Thymus (tissue), 11 donors: ENCODE results near the gene OR5AN1. TPM values are rescaled to one million over a fixed set of nuclear protein-coding genes. Genes with fewer than 3 reads are reported as not detected.

Experiments
- DNase-seq, 9 donors: peaks; one replicate each; pipeline ENCODE4 v3.0.0-alpha.2; 2013; ENCODE audit warnings: low spot score in 9 of 9, low read depth in 6 of 9, missing footprints in 1 of 9
- H3K27ac ChIP-seq, 2 donors: one replicate each; pipeline ENCODE4 v1.5.1; 2013; ENCODE audit warnings: control low read depth in 1 of 2, low read depth in 1 of 2, low read length in 1 of 2, mild to moderate bottlenecking in 1 of 2, moderate library complexity in 1 of 2
- H3K27me3 ChIP-seq, 2 donors: one replicate each; pipeline ENCODE4 v1.5.1; 2013; ENCODE audit warnings: low read length in 1 of 2; ENCODE audit not compliant: control insufficient read depth in 2 of 2, insufficient read depth in 1 of 2
- H3K36me3 ChIP-seq, 2 donors: one replicate each; pipeline ENCODE4 v1.5.1; 2013; ENCODE audit warnings: low read length in 1 of 2, mild to moderate bottlenecking in 1 of 2, moderate library complexity in 1 of 2; ENCODE audit not compliant: control insufficient read depth in 2 of 2, insufficient read depth in 2 of 2
- H3K4me1 ChIP-seq, 2 donors: one replicate each; pipeline ENCODE4 v1.5.1; 2013; ENCODE audit warnings: low read length in 2 of 2; ENCODE audit not compliant: control insufficient read depth in 2 of 2, insufficient read depth in 2 of 2
- H3K4me3 ChIP-seq, 2 donors: one replicate each; pipeline ENCODE4 v1.5.1; 2013; ENCODE audit warnings: low read length in 2 of 2, control low read depth in 1 of 2, mild to moderate bottlenecking in 1 of 2
- H3K9me3 ChIP-seq, 2 donors: one replicate each; pipeline ENCODE4 v1.5.1; 2013; ENCODE audit warnings: low read length in 1 of 2, mild to moderate bottlenecking in 1 of 2; ENCODE audit not compliant: control insufficient read depth in 2 of 2, insufficient read depth in 1 of 2
- WGBS: extraction: QIAGEN DNeasy Blood & Tissue Kit; methylation state at CpG from one replicate; pipeline ENCODE4 v1.1.7; 2013; 5-methylcytosine and 5-hydroxymethylcytosine counted together
- polyA plus RNA-seq: library from polyadenylated mRNA; stranded (reverse); fragments of 200-250 nt; gene quantifications from one replicate; pipeline ENCODE4 v1.2.3, GENCODE V29; 2013
- total RNA-seq: library from RNA; stranded (reverse); fragments of 120-200 nt; gene quantifications from one replicate; pipeline ENCODE4 v1.2.4, GENCODE V29; 2013
- donor health status: healthy.

OR5AN1 gene
- total and polyA plus RNA-seq, 2 donors: under 0.01 TPM; not detected in 1

DNA sequence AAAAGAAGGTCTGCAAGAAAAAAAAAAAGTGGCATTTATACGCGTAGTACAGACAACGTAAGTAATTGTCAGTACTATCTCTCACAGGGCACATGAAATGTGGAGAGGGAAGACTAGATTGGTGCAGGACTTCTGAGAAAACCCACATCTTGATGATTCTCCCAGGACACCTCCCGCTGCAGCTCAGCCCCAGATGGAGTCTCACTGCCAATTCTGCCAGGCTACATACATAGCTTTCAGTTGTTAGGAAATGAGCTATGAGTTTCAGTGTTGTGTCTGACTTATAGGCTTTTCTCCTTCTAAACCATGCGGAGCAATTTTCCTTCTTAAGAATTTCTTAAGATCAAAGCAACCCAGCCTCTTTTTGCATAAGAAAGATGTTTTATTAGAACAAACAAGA lies 57.9 kb downstream of the OR5AN1 start:
- Histone ChIP-seq H3K4me1 (peaks cover 5 to 7% of the 10 kb centered on the region in 2 donors), H3K27me3 (no peaks in the 10 kb centered on the region), H3K27ac (no peak overlapping the region), H3K36me3 (no peaks in the 10 kb centered on the region), H3K9me3 (no peaks in the 10 kb centered on the region), H3K4me3 (no peak overlapping the region)
- 25% methylated on average over 5 of the region's 5 CpGs for WGBS
- DNase-seq: no peak

DNA sequence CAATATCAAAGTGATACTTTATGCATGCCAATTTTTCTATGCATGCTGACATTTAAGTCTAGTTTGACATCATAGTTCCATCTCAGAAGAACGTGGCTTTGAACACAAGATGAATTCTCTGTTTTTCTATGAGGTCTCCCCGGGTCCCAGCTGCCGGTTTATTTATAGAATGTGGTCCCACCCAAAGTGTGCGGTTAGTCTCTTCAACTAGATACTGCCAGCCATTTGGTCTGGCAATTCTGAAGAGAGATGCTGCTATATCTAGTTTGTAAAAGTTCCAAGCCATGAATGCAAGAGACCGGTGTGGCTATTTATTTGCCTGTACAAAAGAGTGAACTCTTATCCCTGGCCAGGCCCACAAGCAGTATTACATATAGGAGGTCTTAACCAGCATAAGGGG lies 58.3 kb downstream of the OR5AN1 start:
- 8% methylated on average over 5 of the region's 5 CpGs for WGBS
- no peak overlapping the region for H3K27ac ChIP-seq
- H3K4me3 ChIP-seq: no peak overlapping the region
- no peaks in the 10 kb centered on the region for H3K36me3 ChIP-seq
- DNase-seq: peak; percentile 4 to 70 (median 13)
- no peaks in the 10 kb centered on the region for H3K9me3 ChIP-seq
- H3K4me1 ChIP-seq: peaks cover 5 to 7% of the 10 kb centered on the region in 2 donors
- no peaks in the 10 kb centered on the region for H3K27me3 ChIP-seq

DNA sequence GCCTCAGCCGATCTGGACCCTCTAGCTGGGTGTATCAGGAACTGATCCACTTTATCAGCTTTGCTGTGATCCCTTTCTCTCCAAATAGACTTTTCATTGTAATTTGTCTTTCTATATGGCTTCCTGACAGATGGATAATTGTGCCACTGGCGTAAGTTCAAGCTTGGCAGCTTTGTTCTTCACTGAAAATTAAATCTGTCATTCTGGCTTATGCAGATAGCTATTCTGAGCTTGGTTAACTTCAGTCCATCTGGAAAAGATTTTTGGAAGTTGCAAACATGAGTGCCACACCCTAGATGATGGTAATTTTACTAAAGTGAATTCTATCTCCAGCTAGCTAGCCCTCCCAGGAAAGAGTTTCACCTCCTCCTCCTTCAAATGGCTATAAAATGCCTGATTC lies 59.5 kb downstream of the OR5AN1 start:
- Histone ChIP-seq H3K27ac (no peak overlapping the region), H3K4me3 (no peak overlapping the region), H3K27me3 (no peaks in the 10 kb centered on the region), H3K4me1 (peaks cover 5 to 7% of the 10 kb centered on the region in 2 donors), H3K9me3 (no peaks in the 10 kb centered on the region), H3K36me3 (no peaks in the 10 kb centered on the region)
- no peak for DNase-seq
- 95% methylated on average over 2 of the region's 2 CpGs for WGBS

Other genes starting within 250 kb of the OR5AN1 start
- 60.5 TPM for gene FAM111A, start 216.0 kb upstream of the OR5AN1 start, total RNA-seq
- 82.5 TPM for gene FAM111A, start 216.0 kb upstream of the OR5AN1 start, polyA plus RNA-seq
- 1.6 TPM for gene DTX4, start 186.8 kb upstream of the OR5AN1 start, total RNA-seq
- 2.0 TPM for gene DTX4, start 186.8 kb upstream of the OR5AN1 start, polyA plus RNA-seq
- gene MPEG1, start 146.0 kb upstream of the OR5AN1 start, total RNA-seq: 55.0 TPM
- 24.6 TPM for gene MPEG1, start 146.0 kb upstream of the OR5AN1 start, polyA plus RNA-seq
- gene OR5A2, start 67.5 kb downstream of the OR5AN1 start, total RNA-seq: not detected
- gene OR5A2, start 67.5 kb downstream of the OR5AN1 start, polyA plus RNA-seq: 0.02 TPM
- gene OR5A1, start 77.6 kb downstream of the OR5AN1 start, total RNA-seq: not detected
- gene OR5A1, start 77.6 kb downstream of the OR5AN1 start, polyA plus RNA-seq: under 0.01 TPM
- not detected for gene OR4D6, start 98.1 kb downstream of the OR5AN1 start, total RNA-seq
- 0.05 TPM for gene OR4D6, start 98.1 kb downstream of the OR5AN1 start, polyA plus RNA-seq
- gene OR4D10, start 114.4 kb downstream of the OR5AN1 start, total RNA-seq: not detected
- under 0.01 TPM for gene OR4D10, start 114.4 kb downstream of the OR5AN1 start, polyA plus RNA-seq
- not detected for gene OR4D11, start 144.7 kb downstream of the OR5AN1 start, total RNA-seq
- gene OR4D11, start 144.7 kb downstream of the OR5AN1 start, polyA plus RNA-seq: not detected
- not detected for gene OR4D9, start 152.6 kb downstream of the OR5AN1 start, total RNA-seq
- 0.02 TPM for gene OR4D9, start 152.6 kb downstream of the OR5AN1 start, polyA plus RNA-seq